Measurements from ENCODE around the gene OR10A6. TPM values are rescaled to one million over a fixed set of nuclear protein-coding genes. Genes with fewer than 3 reads are reported as not detected.

The OR10A6 gene
- total RNA-seq, 1 experiment from 2014 or later, result not detected

DNA sequence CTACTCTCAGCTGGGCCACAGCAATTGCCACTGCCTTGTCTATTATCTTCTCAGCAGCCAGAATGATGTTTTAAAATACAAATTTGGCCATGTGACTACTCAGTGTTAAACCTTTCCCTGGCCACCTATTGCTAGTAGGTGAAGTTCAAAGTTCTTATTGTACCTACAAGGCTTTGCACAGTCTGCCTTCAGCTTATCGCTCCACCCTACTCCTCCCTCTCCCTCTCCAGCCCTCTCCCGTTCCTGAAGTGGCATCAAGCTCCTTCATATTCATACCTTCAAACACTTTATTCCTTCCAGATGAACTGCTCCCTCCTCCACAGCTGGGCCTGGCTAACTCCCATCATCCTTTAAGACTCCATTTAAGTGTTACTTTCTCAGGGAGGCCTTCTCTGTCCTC, 37.3 kb downstream of the OR10A6 start:
- H3K9me3 Mint-ChIP-seq (ENCODE audit: low read depth, unreplicated experiment), result peaks cover 2% of the 10 kb centered on the region
- no peak overlapping the region for H3K4me3 Mint-ChIP-seq (ENCODE audit: low read depth, unreplicated experiment)
- peaks cover 23% of the 10 kb centered on the region for H3K4me1 Mint-ChIP-seq (ENCODE audit: low read depth, unreplicated experiment)
- DNase-seq, result no peak
- CTCF ChIA-PET, result interaction anchor here (2.1 to 2.2 kb wide), 2 partner anchors 12 to 93 kb away, joined by 12 to 37 read pairs; partner anchors contain the start of gene EIF3F
- intact Hi-C loops (cut with micrococcal nuclease; ENCODE audit: unreplicated experiment), result loop anchor here (5.0 kb wide), 1 partner anchor 199 kb away; no protein-coding TSS in a partner anchor
- H3K36me3 Mint-ChIP-seq (ENCODE audit: insufficient read depth, unreplicated experiment), result no peaks in the 10 kb centered on the region
- BruUV-seq (replicated peaks), result no TSS peak
- peak overlapping the region; percentile 15 for H3K27ac Mint-ChIP-seq (ENCODE audit: unreplicated experiment)
- TF ChIP-seq, protein P1, sequence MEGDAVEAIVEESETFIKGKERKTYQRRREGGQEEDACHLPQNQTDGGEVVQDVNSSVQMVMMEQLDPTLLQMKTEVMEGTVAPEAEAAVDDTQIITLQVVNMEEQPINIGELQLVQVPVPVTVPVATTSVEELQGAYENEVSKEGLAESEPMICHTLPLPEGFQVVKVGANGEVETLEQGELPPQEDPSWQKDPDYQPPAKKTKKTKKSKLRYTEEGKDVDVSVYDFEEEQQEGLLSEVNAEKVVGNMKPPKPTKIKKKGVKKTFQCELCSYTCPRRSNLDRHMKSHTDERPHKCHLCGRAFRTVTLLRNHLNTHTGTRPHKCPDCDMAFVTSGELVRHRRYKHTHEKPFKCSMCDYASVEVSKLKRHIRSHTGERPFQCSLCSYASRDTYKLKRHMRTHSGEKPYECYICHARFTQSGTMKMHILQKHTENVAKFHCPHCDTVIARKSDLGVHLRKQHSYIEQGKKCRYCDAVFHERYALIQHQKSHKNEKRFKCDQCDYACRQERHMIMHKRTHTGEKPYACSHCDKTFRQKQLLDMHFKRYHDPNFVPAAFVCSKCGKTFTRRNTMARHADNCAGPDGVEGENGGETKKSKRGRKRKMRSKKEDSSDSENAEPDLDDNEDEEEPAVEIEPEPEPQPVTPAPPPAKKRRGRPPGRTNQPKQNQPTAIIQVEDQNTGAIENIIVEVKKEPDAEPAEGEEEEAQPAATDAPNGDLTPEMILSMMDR (IDR thresholded peaks at IDR 0.05; ENCODE audit: unreplicated experiment), result no peak
- peaks cover 18% of the 10 kb centered on the region for H3K27me3 Mint-ChIP-seq (ENCODE audit: unreplicated experiment)

- BruUV-seq (replicated peaks), result no TSS peak
- no peak overlapping the region for H3K4me3 Mint-ChIP-seq (ENCODE audit: low read depth, unreplicated experiment)
- no peak for DNase-seq
- peaks cover 2% of the 10 kb centered on the region for H3K9me3 Mint-ChIP-seq (ENCODE audit: low read depth, unreplicated experiment)
- no peaks in the 10 kb centered on the region for H3K36me3 Mint-ChIP-seq (ENCODE audit: insufficient read depth, unreplicated experiment)
- peaks cover 23% of the 10 kb centered on the region for H3K4me1 Mint-ChIP-seq (ENCODE audit: low read depth, unreplicated experiment)
- H3K27ac Mint-ChIP-seq (ENCODE audit: unreplicated experiment), result peak overlapping the region; percentile 15
- CTCF ChIA-PET, result interaction anchor here (1.0 to 2.2 kb wide), 4 partner anchors 12 to 207 kb away, joined by 3 to 37 read pairs (median 8); partner anchors contain the start of gene EIF3F
- TF ChIP-seq, protein P1 (IDR thresholded peaks at IDR 0.05; ENCODE audit: unreplicated experiment), result peak; percentile 38
- peaks cover 26% of the 10 kb centered on the region for H3K27me3 Mint-ChIP-seq (ENCODE audit: unreplicated experiment)
- intact Hi-C loops (cut with micrococcal nuclease; ENCODE audit: unreplicated experiment), result loop anchor here (1.0 to 5.0 kb wide), 2 partner anchors 94 to 199 kb away; partner anchors contain the start of gene EIF3F
Observed at GRCh38 chr11:7892840-7893254, 38.2 kb downstream of the OR10A6 start.

- H3K9me3 Mint-ChIP-seq (ENCODE audit: low read depth, unreplicated experiment), result peaks cover 2% of the 10 kb centered on the region
- H3K36me3 Mint-ChIP-seq (ENCODE audit: insufficient read depth, unreplicated experiment), result no peaks in the 10 kb centered on the region
- peaks cover 23% of the 10 kb centered on the region for H3K4me1 Mint-ChIP-seq (ENCODE audit: low read depth, unreplicated experiment)
- intact Hi-C loops (cut with micrococcal nuclease; ENCODE audit: unreplicated experiment), result loop anchor here (1.0 to 5.0 kb wide), 2 partner anchors 95 to 200 kb away; partner anchors contain the start of gene EIF3F
- BruUV-seq (replicated peaks), result no TSS peak
- H3K27ac Mint-ChIP-seq (ENCODE audit: unreplicated experiment), result no peak overlapping the region
- H3K4me3 Mint-ChIP-seq (ENCODE audit: low read depth, unreplicated experiment), result no peak overlapping the region
- peaks cover 26% of the 10 kb centered on the region for H3K27me3 Mint-ChIP-seq (ENCODE audit: unreplicated experiment)
- CTCF ChIA-PET, result interaction anchor here (1.0 to 2.1 kb wide), 4 partner anchors 86 to 207 kb away, joined by 3 to 37 read pairs (median 6); partner anchors contain the start of gene EIF3F
- DNase-seq, result no peak
- TF ChIP-seq, protein P1 (IDR thresholded peaks at IDR 0.05; ENCODE audit: unreplicated experiment), result no peak
Observed at GRCh38 chr11:7892059-7892699, 38.9 kb downstream of the OR10A6 start.

DNA sequence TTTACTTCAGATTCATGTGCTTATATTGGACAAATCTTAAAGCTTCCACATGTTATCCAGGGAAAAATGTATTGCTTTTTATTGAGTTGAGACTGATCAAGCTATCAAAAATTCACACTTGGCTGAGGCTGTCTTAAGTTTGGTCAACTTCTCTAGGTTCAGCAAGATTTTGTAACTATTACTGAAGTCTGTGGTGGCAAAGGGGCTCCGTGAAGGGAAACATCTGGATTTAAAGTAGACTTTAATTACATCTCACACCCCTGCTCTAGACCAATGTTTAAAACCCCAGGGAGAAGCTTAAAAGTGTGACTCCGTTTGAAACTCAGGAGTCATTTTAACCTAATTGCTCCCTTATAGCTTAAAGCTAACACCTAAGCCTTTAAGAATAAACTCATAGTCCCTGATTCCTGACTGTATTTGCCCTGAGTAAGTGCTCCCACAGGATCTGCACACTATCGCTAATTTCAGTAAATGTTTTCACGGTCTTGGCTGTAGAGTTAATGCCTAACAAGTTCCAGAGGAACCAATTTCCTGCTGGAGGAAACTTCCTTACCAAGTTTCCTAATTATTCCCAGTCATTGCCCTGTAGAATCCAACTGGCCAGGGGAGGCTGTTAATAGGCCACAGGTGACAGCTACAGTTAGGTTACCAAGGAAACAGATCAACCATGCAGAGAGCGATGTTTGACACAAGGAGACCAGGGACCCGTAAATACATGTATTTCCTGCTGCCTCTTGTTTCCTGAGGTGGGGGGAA, 40.5 kb downstream of the OR10A6 start:
- DNase-seq, result no peak
- intact Hi-C loops (cut with micrococcal nuclease; ENCODE audit: unreplicated experiment), result loop anchor here (5.0 kb wide), 1 partner anchor 202 kb away; no protein-coding TSS in a partner anchor
- TF ChIP-seq, protein P1 (IDR thresholded peaks at IDR 0.05; ENCODE audit: unreplicated experiment), result no peak
- no peaks in the 10 kb centered on the region for H3K36me3 Mint-ChIP-seq (ENCODE audit: insufficient read depth, unreplicated experiment)
- H3K4me3 Mint-ChIP-seq (ENCODE audit: low read depth, unreplicated experiment), result no peak overlapping the region
- no peak overlapping the region for H3K27ac Mint-ChIP-seq (ENCODE audit: unreplicated experiment)
- H3K27me3 Mint-ChIP-seq (ENCODE audit: unreplicated experiment), result peaks cover 26% of the 10 kb centered on the region
- peaks cover 23% of the 10 kb centered on the region for H3K4me1 Mint-ChIP-seq (ENCODE audit: low read depth, unreplicated experiment)
- BruUV-seq (replicated peaks), result no TSS peak
- CTCF ChIA-PET, result interaction anchor here (0.5 to 2.1 kb wide), 2 partner anchors 96 to 1516 kb away, joined by 6 to 9 read pairs; partner anchors contain the start of gene EIF3F
- H3K9me3 Mint-ChIP-seq (ENCODE audit: low read depth, unreplicated experiment), result peaks cover 2% of the 10 kb centered on the region
